IPS DF 19.7 (cell line): ENCODE measurements around the gene SERP2.

Experiments used
- DNase-seq: peaks from one replicate; pipeline ENCODE4 v3.0.0-alpha.2; 2013; ENCODE audit warnings: low read depth, low spot score

SERP2 gene

DNA sequence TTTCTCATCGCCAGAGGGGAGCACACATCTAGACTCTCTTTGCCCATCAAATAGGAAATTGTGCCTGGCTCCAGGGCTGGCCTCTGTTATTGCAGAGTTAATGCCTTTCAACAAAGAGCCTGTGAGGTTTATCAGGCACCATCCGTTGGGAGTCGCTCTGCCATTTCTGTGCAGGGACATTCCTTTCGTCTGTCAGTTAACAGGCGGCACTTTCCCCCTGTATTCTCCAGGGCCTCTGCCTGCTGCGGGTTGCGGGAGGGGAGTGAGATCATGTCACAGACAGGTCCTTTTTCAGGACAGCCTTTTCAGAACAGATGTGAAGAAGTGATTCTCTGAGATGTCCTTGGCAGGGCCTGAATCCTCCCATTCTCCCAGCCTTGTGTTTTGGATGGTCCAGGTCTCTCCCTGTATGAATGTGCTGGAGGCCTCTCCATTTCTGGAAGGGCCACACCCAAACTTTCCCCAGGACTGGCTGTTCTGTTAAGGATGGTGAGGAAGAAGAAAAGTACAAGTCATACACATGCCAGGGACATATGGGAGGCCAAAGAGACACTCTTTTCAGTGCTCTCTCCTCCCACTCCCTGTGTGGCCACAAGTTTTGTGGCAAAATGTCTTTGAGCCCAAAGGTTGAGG, 14.9 kb downstream of the SERP2 start:
- no peak for DNase-seq

DNA sequence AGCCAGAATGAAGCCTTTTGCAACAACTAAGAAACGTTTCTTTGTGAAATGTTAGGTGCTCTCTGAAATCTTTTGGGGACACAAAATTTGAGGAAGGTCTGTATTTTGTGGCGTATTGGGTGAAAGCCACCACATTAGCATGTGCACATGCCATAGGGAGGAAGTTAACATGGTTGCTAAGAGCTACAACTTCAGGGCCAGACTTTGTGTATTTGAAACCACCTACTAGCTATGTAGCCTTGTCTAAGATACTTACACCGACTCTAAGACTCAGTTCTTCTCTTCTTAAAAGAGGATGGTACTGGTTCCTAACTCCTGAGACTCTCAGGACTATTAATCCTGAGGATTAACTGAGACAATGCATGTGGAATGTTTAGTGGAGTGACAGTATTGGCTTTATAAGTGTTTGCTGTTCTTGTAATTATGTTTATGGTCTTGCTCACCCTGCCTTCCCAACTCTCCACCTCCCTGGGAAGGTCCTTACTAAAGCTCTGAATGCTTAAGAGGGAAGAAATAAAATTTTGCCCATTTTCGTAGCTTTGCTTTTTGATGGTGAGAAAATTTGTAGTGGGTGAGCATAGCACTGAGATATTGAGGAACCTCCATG, 15.5 kb downstream of the SERP2 start:
- DNase-seq = no peak

DNA sequence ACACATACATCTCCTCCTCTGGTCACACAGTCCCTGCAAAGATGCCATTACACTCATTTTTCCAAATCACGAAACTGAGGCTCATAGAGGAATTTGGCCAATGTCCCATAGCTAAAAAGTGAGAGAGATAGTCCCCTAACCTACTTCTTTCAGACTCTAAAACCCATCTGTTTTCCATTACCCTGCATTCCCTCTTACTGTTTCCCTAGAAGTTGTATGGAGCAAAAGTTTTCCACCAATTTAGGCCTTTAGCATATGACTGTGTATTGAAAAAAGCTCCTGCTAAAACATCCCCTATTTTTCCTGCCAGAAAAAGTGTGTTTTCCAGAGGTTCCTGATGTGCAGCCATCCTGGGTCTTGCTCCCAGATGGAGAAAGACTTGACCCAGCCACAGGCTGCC, 16.3 kb downstream of the SERP2 start:
- no peak for DNase-seq

DNA sequence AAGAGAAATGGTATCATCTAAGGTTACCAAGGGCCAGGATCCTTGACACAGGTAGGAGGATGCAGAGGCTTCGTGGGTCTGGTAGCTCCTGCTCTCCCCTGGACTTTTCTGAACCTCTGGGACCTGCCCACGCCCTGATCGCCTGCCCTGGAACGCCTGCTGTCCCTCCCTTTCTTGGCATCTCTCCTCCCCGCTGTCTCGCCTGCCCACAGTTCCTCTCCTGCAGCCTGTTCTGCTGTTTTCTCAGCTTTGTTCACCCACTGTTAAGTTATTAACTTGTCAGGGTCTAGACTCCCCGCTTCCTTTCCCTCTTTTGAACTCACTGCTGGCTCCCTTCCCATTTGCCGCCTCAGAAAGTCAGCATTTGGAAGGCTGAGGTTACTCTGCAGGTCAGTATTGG, 19.8 kb downstream of the SERP2 start:
- DNase-seq = no peak

DNA sequence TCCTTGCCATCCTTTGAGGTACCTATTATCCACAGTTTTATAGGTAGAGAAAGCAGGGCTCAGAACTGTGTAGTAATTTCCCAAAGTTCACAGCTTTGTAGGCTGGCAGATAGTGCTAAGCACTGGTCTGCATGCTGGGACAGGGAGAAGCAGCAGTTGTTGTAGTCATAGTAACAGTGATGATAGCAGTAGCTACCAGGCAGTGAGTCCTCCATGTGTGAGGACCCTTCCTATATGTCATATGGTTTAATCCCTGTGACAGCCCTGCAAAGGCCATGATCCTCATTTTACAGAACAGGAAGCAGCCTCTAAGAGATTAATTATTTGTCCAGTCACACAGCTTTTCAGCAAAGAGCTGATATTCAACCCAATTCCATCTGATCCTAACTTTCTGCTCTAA, 21.0 kb downstream of the SERP2 start:
- no peak for DNase-seq

DNA sequence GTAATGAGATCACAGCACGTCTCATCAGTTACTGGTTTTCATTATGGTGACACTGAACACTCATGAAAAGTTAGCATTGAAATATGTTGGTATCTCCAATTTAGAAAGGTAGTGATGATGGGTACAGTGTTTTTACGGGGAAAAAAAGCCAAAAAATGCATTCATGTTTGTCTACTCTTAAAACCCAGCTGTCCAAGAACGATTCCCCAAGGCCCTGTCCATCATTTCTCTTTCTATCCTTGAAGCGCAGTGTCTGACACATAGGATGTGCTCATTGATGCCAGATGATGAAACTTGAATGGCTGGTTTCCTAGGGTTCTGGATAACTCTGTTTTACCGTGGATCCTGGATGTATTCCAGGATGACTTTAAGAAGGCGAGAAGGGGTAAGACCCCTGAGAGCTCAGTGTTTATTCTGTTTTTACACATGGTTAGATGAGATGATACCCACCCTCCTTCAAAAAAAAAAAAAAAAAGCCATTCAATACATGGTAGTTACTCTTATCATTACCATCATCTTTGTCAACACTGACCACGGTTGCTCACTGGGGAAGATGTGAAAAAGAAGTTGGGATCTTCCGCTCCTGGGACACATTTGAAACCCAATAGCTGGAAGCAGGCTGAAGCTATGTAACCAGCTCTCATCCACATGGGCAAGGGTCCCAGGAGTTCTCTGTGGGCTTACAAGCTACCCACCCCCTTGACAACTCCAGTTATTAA, 22.5 kb downstream of the SERP2 start:
- no peak for DNase-seq

DNA sequence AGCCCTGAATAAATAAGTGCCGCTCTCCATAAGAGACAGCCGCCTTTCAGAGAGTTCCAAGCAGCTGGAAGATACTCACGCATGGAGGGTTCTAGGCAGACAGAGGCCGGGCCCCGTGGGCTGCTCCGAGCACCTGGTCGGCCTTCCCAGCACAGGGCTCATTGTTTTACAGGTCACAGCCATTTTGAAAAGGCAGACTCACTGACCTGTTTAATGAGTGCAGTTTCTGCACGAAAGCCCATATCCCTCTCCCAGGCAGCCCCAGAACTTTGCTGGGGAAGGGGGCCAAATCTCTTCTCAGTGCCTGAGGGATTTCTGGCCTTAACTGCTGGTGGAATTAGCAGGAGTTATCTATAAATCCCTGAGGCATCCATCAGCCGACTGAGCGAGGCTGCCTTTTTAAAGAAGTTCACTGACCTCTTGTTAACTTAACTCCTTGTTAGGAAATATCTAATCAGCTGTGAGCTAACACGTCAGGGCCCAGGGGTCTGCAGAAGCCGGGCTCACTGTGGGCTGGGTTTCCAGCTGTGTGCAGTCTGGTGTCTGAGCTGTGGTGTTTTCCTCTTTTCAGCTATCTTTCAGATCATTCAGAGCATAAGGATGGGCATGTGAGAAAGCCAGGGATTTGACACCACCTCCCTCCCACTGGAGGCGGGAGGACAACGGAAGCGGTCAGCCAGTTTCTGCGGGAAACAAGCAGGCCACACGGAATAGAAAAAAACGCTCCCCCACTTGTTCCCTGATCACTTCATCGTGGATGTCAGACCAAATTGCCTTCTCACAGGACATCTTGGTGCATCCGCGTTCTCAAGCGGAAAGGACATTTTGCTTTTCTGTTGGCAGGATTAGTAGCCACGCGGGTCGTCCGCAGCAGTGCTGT, 23.3 kb downstream of the SERP2 start:
- no peak for DNase-seq

DNA sequence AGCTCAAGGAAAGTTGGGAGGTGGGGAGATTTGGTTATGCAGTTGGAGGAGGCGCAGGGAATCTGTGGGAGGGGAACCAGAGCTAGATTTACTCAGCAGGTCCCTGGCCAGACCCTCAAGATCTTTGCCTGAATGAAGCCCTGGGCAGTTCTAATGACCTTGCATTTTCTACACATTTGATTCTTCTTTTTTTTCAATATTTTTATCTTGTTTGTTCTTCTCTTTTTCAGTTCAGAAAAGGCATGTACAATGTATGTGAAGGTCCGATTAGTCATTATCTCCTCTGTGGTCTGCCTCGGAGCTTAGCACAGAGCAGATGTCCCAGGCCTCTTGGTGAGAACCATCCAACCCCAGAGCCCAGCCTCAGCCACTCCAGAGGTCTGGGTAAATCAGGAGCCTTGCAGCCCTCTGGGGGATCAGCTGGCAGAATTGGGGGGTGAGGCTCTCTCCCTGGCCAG, 24.2 kb downstream of the SERP2 start:
- no peak for DNase-seq

DNA sequence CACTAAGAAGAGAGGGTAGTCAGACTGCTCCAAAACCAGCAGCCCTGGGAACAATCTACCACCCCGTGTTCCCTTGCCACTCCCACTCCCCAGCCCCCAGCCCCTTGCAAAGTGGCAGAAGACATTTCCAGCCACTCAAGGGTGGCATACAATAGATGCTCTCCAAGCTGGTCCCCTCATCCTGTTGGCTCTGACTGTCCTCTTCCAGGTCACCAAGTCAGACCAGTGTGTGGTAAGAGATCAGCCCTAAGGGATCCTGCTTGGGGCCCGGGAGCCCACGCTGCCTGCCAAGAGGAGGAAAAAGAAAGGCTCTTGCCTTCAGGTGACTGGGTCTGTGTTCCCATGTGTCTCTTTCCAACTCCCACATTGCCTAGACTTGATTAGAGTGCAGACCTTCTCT, 25.0 kb downstream of the SERP2 start:
- no peak for DNase-seq

DNA sequence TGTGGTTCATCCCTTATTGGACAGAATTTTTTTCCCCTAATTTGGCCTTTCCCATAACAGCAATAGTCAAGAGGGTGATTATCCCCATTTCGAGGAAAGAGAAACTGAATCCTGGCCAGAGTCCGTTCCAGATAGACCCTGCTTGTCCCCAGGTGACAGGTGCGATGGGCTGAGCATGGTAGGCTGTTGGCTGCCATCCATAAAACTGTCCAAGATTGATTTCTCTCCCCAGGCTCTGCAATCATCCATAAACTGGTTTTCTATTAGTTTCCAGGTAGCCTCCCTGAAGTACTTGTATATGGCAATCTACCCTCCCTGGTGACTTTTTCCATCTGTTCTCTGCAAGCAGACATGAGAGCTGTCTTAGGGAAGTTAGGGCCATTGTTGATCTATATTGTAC, 25.4 kb downstream of the SERP2 start:
- no peak for DNase-seq

DNA sequence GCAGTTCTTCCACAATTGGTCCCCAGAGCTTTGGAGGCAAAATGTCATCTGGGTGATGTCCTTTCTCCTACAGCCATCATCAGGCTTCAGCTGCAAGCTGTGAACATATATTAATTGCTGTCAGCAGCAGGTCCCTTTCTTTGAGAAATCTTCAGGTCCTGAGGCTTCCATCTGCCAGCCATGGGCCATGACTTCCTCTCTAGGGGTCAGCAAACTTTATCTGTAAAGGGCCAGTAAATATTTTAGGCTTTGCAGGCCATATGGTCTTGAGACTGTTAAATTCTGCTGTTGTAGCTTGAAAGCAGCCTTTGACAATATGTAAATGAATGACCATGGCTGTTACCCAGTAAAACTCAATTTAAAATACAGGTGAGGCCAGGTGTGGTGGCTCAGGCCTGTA, 27.1 kb downstream of the SERP2 start:
- no peak for DNase-seq

DNA sequence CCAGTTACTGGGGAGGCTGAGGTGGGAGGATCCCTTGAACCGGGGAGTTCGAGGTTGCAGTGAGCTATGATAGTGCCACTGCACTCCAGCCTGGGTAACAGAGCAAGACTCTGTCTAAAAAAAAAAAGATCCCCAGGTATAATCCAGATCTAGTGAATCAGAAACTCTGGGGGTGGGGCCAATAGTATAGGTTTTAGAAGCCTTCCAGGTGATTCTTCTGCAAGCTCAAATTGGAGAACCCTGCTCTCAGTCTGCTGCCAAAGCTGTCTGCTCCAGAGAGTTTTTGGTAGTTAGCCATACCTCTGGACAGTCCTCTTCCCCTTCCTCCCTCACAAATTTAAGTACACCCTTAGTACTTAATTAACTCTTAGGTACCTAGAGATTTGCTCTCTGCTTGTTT, 28.0 kb downstream of the SERP2 start:
- DNase-seq = no peak

DNA sequence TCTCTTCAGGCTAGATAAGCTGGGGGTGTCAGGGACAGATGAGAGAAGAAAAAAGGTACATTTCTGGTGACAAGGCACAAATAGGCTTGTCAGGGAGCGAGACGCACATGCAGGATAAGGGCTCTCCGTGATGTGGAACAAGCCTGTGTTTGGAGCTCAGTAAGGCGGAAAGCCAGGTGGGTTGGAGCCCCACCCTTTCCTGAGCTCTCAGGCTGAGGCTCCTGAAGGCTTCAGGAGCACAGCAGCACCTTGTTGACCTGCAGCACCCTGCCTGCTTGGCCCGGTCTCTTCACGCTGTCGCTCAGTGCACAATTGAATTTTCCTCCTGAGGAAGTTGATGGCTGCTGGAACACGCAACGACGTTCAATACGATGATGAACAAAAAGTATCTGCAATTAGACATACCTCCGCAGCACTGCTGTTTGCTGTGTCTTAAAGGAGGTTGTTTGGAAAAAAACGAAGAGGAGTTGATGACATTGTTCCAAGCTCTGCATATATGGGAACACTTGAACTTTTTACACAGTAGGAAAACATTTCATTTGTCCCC, 29.3 kb downstream of the SERP2 start:
- DNase-seq = no peak

DNA sequence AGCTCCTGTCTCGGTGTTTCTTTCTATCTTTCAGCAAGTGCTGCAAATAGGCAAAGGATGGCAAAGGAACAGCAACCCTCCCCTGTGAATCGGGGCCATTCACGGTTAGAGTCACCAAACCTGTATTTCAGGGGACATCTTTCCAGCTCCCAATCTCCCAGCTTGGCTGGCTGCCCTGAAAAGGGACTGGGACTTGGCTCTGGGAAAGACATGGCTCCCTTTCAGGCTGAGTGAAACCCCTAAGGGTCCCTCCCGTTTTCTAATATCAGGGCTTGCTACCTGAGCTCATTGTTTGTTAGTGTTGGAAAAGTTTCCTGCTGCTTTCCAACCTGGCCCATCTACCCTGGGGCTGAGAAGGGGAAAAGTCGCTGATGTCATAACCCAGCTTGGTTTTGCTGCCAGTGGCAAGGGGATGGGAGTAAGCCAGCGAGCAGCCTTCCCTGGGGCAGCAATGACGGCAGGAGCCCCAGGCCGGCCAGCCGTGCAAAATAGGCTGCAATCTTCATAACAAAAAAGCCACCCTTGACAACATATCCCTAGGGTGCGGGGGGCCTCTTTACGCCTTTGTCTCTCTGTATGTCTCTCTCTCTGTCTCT, 29.9 kb downstream of the SERP2 start:
- no peak for DNase-seq

DNA sequence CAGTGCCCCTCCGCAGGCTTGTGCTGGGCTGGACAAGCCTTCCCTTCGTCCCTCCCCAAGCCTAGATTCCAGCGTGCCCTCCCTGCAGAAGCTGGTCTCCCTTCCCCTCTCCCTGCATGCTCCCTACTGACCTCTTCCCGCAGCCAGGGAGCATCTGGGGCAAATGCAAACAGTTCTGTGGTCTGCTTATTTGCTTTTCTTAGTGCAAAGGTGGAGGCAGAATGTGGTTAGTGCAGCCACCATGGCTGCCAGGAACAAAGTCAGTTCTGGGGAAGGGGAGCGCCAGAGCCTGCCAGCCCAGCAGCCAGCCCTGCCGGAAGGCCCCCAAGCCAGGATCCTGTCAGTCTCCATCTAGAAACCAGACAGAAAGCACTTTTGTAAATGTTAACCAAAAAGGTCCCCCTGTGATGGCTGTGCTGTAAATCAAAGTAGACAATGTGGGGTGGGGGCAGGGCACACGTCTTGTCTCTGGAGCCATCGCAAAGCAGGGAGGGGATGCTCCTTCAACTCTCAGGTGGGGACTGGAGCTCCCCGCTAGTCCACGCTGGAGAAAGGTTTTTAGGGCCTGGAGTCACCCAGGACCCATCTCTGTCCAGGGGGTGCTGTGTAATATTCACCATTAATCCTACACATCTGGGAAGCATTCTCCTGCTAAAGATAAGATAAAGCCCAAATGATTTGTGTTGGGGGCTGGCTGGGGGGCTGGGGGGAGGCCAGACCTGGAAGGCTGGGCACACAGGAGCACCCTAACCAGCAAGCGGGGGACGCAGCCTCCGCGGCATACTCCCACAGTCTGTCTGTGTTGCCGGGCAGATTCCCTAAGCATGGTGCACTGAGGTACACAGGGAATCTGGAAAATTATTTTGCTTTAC, 30.9 kb downstream of the SERP2 start:
- no peak for DNase-seq

DNA sequence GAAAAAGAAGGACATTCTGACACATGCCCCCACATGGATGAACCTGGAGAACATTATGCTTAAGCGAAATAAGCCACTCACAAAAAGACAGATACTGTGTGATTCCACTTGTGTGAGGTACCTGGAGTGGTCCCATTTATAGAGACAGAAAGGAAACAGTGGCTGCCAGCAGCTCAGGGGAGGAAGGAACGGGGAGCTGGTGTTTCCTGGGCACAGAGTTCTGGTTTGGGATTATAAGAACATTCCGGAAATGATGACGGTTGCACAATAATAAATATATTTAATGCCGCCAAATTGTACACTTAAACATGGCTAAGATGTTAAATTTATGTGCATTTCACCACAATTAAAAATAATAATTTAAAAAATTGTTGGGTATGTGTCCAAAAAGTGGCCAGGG, 33.0 kb downstream of the SERP2 start:
- DNase-seq = no peak

DNA sequence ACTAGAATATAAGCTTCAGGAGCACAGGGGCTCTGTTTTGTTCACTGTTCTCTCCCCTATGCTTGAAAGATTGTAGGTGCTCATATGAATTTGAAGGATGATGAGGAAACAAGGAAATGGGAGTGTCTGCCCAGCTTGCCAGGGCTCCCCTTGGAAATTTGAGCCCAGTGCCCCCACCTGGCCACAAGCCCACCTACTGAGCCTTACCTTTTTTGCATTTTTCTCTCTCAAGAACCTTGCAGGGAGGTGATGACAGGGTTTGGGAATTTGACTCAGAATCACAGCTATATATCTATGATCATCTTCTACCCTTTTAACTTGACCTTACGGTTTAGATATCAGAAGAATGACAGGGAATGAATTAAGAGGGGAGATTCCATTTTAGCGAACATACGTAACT, 33.8 kb downstream of the SERP2 start:
- no peak for DNase-seq

DNA sequence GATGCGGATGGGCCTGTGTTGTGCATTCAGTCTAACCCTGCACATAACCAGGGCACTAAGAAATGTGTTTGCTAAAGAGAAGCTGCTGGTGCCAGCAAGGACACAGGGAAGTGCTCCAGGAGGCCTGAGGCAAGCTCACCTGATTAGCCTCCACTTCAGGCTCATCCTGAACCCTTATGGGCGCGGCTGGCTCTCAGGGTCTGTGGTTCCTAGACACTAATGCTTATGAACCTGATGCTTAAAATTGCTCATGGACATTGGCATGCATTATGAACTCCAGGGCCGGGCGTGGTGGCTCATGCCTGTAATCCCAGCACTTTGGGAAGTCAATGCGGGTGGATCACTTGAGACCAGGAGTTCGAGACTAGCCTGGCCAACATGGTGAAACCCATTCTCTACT, 34.3 kb downstream of the SERP2 start:
- DNase-seq = no peak

DNA sequence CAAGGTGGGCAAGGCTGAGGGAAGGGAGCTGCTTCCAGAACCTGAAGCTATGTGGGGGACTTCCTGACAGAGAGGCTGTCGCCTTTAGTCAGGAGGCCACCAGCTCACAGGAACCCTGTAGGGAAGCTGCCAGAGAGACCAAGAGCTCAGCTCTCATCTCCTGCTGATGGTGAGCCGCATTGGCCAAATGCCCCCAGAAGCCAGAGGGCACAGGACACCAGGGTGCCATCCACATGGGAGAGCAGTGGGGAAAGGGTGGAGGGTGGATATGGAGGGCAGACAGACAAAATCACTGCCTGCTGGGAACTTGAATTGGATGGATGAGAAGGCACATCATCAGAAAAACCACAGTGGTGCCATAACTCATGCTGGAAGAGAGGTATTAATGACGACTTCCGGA, 36.0 kb downstream of the SERP2 start:
- DNase-seq = no peak

DNA sequence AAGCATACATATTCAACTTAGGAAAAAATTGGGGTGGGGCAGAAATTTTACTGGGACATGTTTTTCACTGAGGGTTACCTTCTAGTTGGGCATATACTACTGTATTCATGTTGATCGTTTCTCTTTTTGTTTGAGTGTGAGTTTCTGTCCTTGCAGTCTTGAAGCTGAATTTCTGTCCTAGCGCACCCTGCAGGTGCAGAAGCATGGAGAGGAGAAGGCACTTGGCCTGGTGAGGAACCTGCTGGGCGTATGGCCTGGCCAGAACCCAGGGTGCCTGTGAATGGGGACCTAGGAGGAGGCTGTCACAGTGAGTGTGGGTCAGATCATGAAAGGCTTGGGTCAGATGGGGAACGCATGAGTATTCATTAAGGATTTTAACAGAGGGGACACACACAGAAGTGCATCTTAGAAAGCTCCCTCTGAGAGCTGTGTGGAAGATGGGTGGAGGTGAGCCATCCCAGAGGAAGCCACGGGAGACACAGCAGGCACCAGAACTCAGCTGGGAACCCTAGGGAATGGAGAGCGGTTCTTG, 36.8 kb downstream of the SERP2 start:
- DNase-seq = no peak
